SK-N-MC (cell line): ENCODE measurements around the gene NR1D1.

Experiments
- DNase-seq: peaks from one replicate; pipeline ENCODE4 v3.0.0-alpha.2; 2011; ENCODE audit warnings: low read depth, low spot score
- H3K27ac ChIP-seq: fragments of 200-600 bp; sonication (generic); 2 replicates; pipeline ENCODE4 v1.5.1; 2016; ENCODE audit warnings: mixed run types
- H3K36me3 ChIP-seq: fragments of 200-600 bp; sonication (generic); 2 replicates; pipeline ENCODE4 v1.6.1; 2017; ENCODE audit warnings: antibody characterized with exemption, low read length, mixed read lengths; ENCODE audit not compliant: insufficient read depth
- H3K4me3 ChIP-seq: fragments of 200-600 bp; sonication (generic); 2 replicates; pipeline ENCODE4 v1.5.1; 2016
- H3K9ac ChIP-seq: fragments of 200-600 bp; sonication (generic); 2 replicates; pipeline ENCODE4 v1.8.0; 2017; ENCODE audit warnings: mixed run types, mixed read lengths; ENCODE audit not compliant: insufficient read length
- H3K9me3 ChIP-seq: fragments of 200-600 bp; sonication (generic); 2 replicates; pipeline ENCODE4 v1.6.1; 2017; ENCODE audit warnings: low read depth, mild to moderate bottlenecking, antibody characterized with exemption, low read length, moderate library complexity, mixed read lengths
- EZH2 ChIP-seq: fragments of 200-600 bp; sonication (generic); IDR thresholded peaks from one replicate; pipeline ENCODE4 v1.6.1; 2017; ENCODE audit warnings: antibody characterized with exemption
- FOXP2 ChIP-seq: optimal IDR thresholded peaks from 2 replicates; pipeline ENCODE3; 2011; ENCODE audit warnings: mild to moderate bottlenecking, moderate library complexity; ENCODE audit not compliant: insufficient read depth; ENCODE audit errors: extremely low read length, control extremely low read depth
- POLR2AphosphoS5 ChIP-seq: IDR thresholded peaks from 2 replicates; pipeline ENCODE4 v1.6.1; 2012; ENCODE audit warnings: mild to moderate bottlenecking, low read depth, low read length, borderline replicate concordance

Gene NR1D1

GRCh38 chr17:40070709-40071312 is 29.6 kb downstream of the NR1D1 start:
- Histone ChIP-seq H3K9ac (no peak overlapping the region), H3K4me3 (peak overlapping the region; percentile 75; the same call in 1 of the 2 replicates), H3K9me3 (no peaks in the 10 kb centered on the region), H3K36me3 (peaks cover 10% of the 10 kb centered on the region; the same call in 1 of the 2 replicates), H3K27ac (peak overlapping the region; percentile 91)
- DNase-seq: no peak
- TF ChIP-seq FOXP2: no peak
- no peak for TF ChIP-seq EZH2
- no peak for TF ChIP-seq POLR2AphosphoS5

- no peaks in the 10 kb centered on the region for H3K9me3 ChIP-seq
- H3K36me3 ChIP-seq: peaks cover 7% of the 10 kb centered on the region; the same call in 1 of the 2 replicates
- peak overlapping the region; percentile 75 for H3K4me3 ChIP-seq
- no peak for TF ChIP-seq EZH2
- TF ChIP-seq FOXP2: no peak
- no peak for TF ChIP-seq POLR2AphosphoS5
- DNase-seq: no peak
- peak overlapping the region; percentile 91 for H3K27ac ChIP-seq
- H3K9ac ChIP-seq: peak overlapping the region; percentile 11
Observed at GRCh38 chr17:40069751-40070708, 30.4 kb downstream of the NR1D1 start.

- Histone ChIP-seq H3K4me3 (peak overlapping the region; percentile 75), H3K36me3 (no peaks in the 10 kb centered on the region), H3K27ac (peak overlapping the region; percentile 91), H3K9me3 (no peaks in the 10 kb centered on the region), H3K9ac (peak overlapping the region; percentile 55)
- TF ChIP-seq EZH2 (no peak), POLR2AphosphoS5 (peak; percentile 61), FOXP2 (no peak)
- peak; percentile 53 for DNase-seq
Observed at GRCh38 chr17:40068917-40069750, 31.3 kb downstream of the NR1D1 start.

DNA sequence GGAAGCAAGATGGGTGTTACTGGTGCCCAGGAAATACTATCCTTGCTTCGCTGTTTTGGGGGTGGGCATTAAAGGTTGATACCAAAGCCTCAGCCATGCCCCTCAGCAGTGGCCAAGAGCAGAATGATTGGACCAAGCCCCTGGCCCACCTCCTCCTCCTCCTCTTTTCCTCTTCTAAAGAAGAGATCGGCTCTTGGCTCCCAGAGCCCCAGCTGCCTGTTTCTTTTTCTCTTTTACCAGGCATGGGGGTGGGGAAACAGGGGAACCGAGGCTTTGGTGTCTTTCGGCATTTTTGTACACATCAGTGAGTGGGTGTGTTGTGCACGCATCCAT is 31.8 kb downstream of the NR1D1 start:
- Histone ChIP-seq H3K27ac (peak overlapping the region; percentile 91), H3K4me3 (peak overlapping the region; percentile 75), H3K36me3 (no peaks in the 10 kb centered on the region), H3K9me3 (no peaks in the 10 kb centered on the region), H3K9ac (peak overlapping the region; percentile 45)
- DNase-seq: no peak
- no peak for TF ChIP-seq FOXP2
- TF ChIP-seq EZH2: no peak
- no peak for TF ChIP-seq POLR2AphosphoS5

- H3K9ac ChIP-seq: peak overlapping the region; percentile 45
- TF ChIP-seq EZH2: no peak
- TF ChIP-seq POLR2AphosphoS5: no peak
- no peak for TF ChIP-seq FOXP2
- no peak for DNase-seq
- H3K36me3 ChIP-seq: no peaks in the 10 kb centered on the region
- H3K4me3 ChIP-seq: peak overlapping the region; percentile 75
- H3K9me3 ChIP-seq: no peaks in the 10 kb centered on the region
- H3K27ac ChIP-seq: peak overlapping the region; percentile 91
Observed at GRCh38 chr17:40068129-40068581, 32.2 kb downstream of the NR1D1 start.

DNA sequence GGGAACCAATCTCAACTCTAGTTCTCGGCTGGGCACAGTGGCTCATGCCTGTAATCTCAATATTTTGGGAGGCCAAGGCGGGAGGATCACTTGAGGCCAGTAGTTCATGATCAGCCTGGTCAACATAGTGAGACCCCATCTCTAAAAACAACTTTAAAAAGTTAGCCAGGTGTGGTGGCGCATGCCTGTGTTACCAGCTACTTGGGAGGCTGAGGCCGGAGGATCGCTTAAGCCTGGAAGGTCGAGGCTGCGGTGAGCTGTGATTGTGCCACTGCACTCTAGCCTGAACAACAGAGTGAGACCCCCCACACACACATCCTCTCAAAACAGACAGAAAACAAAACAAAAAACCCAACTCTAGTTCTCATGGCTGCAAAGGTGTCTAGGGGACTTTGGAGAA is 32.7 kb downstream of the NR1D1 start:
- Histone ChIP-seq H3K9ac (no peak overlapping the region), H3K9me3 (no peaks in the 10 kb centered on the region), H3K4me3 (no peak overlapping the region), H3K36me3 (no peaks in the 10 kb centered on the region), H3K27ac (peak overlapping the region; percentile 91)
- no peak for DNase-seq
- TF ChIP-seq FOXP2 (no peak), POLR2AphosphoS5 (no peak), EZH2 (no peak)

DNA sequence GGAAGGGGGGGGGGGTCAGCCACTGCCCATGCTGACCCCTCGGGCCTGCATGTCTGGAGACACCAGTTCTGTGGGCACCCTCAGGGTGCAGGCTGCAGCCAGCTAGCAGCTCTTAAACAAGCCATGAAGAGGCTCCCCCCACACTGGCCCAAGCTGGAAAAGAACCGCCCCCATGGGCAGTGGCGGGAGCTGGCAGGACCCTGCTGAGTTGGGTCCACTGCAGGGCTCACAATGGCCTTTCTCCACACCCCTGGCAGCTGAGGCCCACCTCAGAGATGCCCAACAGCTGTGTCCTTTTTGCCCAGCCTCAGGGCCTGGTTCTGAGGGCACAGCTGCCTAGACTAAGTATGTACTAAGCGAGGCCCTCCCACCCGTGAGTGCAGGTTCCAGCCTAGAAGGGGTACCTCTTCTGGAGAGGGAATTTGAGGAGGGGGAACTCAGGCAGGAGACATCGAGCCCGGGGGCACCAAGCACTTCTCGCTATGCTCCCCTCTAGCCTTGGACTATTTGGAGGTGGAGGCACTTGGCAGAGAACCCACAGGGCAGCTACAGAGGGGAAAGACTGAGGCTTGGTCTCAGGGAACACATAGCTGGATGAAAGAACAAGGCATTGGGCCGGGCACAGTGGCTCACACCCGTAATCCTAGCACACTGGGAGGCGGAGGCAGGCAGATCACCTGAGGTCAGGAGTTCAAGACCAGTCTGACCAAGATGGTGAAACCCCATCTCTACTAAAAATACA is 34.4 kb downstream of the NR1D1 start:
- no peak overlapping the region for H3K4me3 ChIP-seq
- H3K36me3 ChIP-seq: no peaks in the 10 kb centered on the region
- no peak for TF ChIP-seq EZH2
- no peak for TF ChIP-seq POLR2AphosphoS5
- TF ChIP-seq FOXP2: no peak
- H3K27ac ChIP-seq: peak overlapping the region; percentile 45
- H3K9ac ChIP-seq: no peak overlapping the region
- H3K9me3 ChIP-seq: no peaks in the 10 kb centered on the region
- no peak for DNase-seq
